Endothelial cell (in vitro differentiated cells): Measurements from ENCODE around the gene NOTUM. TPM values are rescaled to one million over a fixed set of nuclear protein-coding genes. Genes with fewer than 3 reads are reported as not detected.

ENCODE experiments used
- DNase-seq: peaks from one replicate; pipeline ENCODE4 v3.0.0; 2021; ENCODE audit warnings: low spot score
- H3K27ac Mint-ChIP-seq: one replicate; pipeline ENCODE4 v1.8.0; 2021; ENCODE audit warnings: mixed read lengths, inconsistent platforms; ENCODE audit not compliant: unreplicated experiment
- H3K27me3 Mint-ChIP-seq: one replicate; pipeline ENCODE4 v1.8.0; 2021; ENCODE audit warnings: mild to moderate bottlenecking, moderate library complexity, mixed read lengths, inconsistent platforms; ENCODE audit not compliant: unreplicated experiment
- H3K36me3 Mint-ChIP-seq: one replicate; pipeline ENCODE4 v1.8.0; 2021; ENCODE audit warnings: mild to moderate bottlenecking, low read depth, mixed read lengths, inconsistent platforms; ENCODE audit not compliant: unreplicated experiment
- H3K4me1 Mint-ChIP-seq: one replicate; pipeline ENCODE4 v1.8.0; 2021; ENCODE audit warnings: mild to moderate bottlenecking, mixed read lengths, inconsistent platforms; ENCODE audit not compliant: unreplicated experiment
- H3K4me3 Mint-ChIP-seq: one replicate; pipeline ENCODE4 v1.8.0; 2021; ENCODE audit warnings: mild to moderate bottlenecking, mixed read lengths, inconsistent platforms; ENCODE audit not compliant: unreplicated experiment
- H3K9me3 Mint-ChIP-seq: one replicate; pipeline ENCODE4 v1.8.0; 2021; ENCODE audit warnings: mixed read lengths, inconsistent platforms; ENCODE audit not compliant: unreplicated experiment
- CTCF ChIP-seq: fragments of 200-600 bp; sonication (generic); IDR thresholded peaks from one replicate; pipeline ENCODE4 v1.5.0; 2021; ENCODE audit warnings: antibody characterized with exemption; ENCODE audit not compliant: unreplicated experiment
- total RNA-seq: library from RNA; stranded (reverse); fragmentation: NEBNext Ultra II Directional; extraction: Animal tissue kit (Norgen Biotek cat#: 25700); gene quantifications from one replicate; pipeline ENCODE4 v1.2.1, GENCODE V29; 2021; ENCODE audit not compliant: unreplicated experiment

The NOTUM gene
- total RNA-seq, 1 donor from 2014 or later: not detected

GRCh38 chr17:81913394-81914102 is 47.4 kb downstream of the NOTUM start:
- H3K36me3 Mint-ChIP-seq: peaks cover 22% of the 10 kb centered on the region
- no peaks in the 10 kb centered on the region for H3K9me3 Mint-ChIP-seq
- peak overlapping the region; percentile 68 for H3K27ac Mint-ChIP-seq
- H3K27me3 Mint-ChIP-seq: peaks cover 25% of the 10 kb centered on the region
- H3K4me3 Mint-ChIP-seq: peak overlapping the region; percentile 84
- no peak for TF ChIP-seq CTCF
- H3K4me1 Mint-ChIP-seq: peaks cover 4% of the 10 kb centered on the region
- no peak for DNase-seq

GRCh38 chr17:81912441-81913309 is 48.3 kb downstream of the NOTUM start:
- Mint-ChIP-seq H3K27ac (peak overlapping the region; percentile 68), H3K4me3 (peak overlapping the region; percentile 84), H3K4me1 (peaks cover 4% of the 10 kb centered on the region), H3K27me3 (peaks cover 22% of the 10 kb centered on the region), H3K9me3 (no peaks in the 10 kb centered on the region), H3K36me3 (peaks cover 22% of the 10 kb centered on the region)
- no peak for DNase-seq
- no peak for TF ChIP-seq CTCF

- no peaks in the 10 kb centered on the region for H3K4me1 Mint-ChIP-seq
- H3K27ac Mint-ChIP-seq: no peak overlapping the region
- no peaks in the 10 kb centered on the region for H3K9me3 Mint-ChIP-seq
- H3K27me3 Mint-ChIP-seq: peaks cover 19% of the 10 kb centered on the region
- H3K36me3 Mint-ChIP-seq: peaks cover 18% of the 10 kb centered on the region
- no peak for DNase-seq
- peak overlapping the region; percentile 69 for H3K4me3 Mint-ChIP-seq
- TF ChIP-seq CTCF: no peak
These were observed 49.0 kb downstream of the NOTUM start for GRCh38 chr17:81911969-81912368.

GRCh38 chr17:81911277-81911961 is 49.6 kb downstream of the NOTUM start, which contains the start of gene PCYT2:
Gene PCYT2, minus strand, starts transcription at chr17:81911399. Its CDS starts 44 bp downstream, at chr17:81911355.
- Mint-ChIP-seq H3K27ac (no peak within 1 kb of the TSS), H3K4me1 (no peaks in the 10 kb centered on the region), H3K27me3 (peaks cover 19% of the 10 kb centered on the region), H3K4me3 (peak within 1 kb of the TSS; percentile 92), H3K9me3 (no peaks in the 10 kb centered on the region), H3K36me3 (peaks cover 16% of the 10 kb centered on the region)
- peak; percentile 87 for DNase-seq
- TF ChIP-seq CTCF: no peak
